PFSK-1 (cell line): Measurements from ENCODE around the gene DOK5.

Experiments
- FOXP2 ChIP-seq: optimal IDR thresholded peaks from 2 replicates; pipeline ENCODE3; 2011; ENCODE audit warnings: borderline replicate concordance, control low read depth, inconsistent platforms; ENCODE audit not compliant: insufficient read depth; ENCODE audit errors: extremely low read length, extremely low read depth
- POLR2AphosphoS5 ChIP-seq: IDR thresholded peaks from 2 replicates; pipeline ENCODE4 v1.6.1; 2012; ENCODE audit warnings: low read depth, mild to moderate bottlenecking, control low read depth, low read length, moderate library complexity
- REST ChIP-seq, 2 experiments: IDR thresholded peaks; 2 replicates each; pipeline versions ENCODE4 v1.6.1 to v1.8.0; 2011 to 2012; ENCODE audit warnings: low read depth in 2 of 2, low read length in 2 of 2, control low read depth in 1 of 2, inconsistent platforms in 1 of 2, mild to moderate bottlenecking in 1 of 2, moderate library complexity in 1 of 2; ENCODE audit not compliant: insufficient read depth in 1 of 2
- TAF1 ChIP-seq: IDR thresholded peaks from 2 replicates; pipeline ENCODE4 v1.6.1; 2012; ENCODE audit warnings: low read length, control low read depth, borderline replicate concordance; ENCODE audit not compliant: insufficient read depth

DNA sequence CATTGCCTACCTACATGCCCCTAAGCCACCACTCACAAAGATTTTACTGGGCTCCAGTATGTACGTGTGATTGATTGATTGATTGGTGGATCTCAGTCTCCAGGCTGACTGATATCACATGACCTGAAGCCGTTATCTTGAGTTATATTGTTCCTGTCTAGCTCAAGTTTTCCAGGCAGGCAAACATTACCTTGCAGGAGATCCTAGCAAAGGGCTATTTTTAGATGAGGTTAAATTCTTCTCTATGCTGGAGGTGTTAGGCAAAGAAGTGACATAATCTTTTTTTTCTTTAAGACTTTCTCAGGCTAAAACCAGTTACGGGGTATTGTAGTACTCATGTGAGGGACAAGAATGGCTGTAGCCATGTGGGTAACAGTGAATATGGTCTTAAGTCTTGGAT lies 125.2 kb downstream of the DOK5 start:
- TF ChIP-seq POLR2AphosphoS5 (no peak), FOXP2 (no peak), TAF1 (no peak), REST (IDR thresholded peaks at IDR 0.05; ENCODE audit: insufficient read depth in 1 of 2, low read depth in 2 of 2, low read length in 2 of 2) (no peak)
